Measurements from ENCODE around the gene S100A4. TPM values are rescaled to one million over a fixed set of nuclear protein-coding genes. Genes with fewer than 3 reads are reported as not detected.
A peak's percentile ranks its signal among the peaks of the same experiment; 100 is the strongest.

The S100A4 gene
- total RNA-seq, 1 experiment from 2014 or later: 384 TPM

- TF ChIP-seq FOSL1 (IDR thresholded peaks at IDR 0.05; ENCODE audit: low read depth): no peak
These were observed 3.4 kb upstream of the S100A4 start, which contains the start of gene S100A3 (continued) for GRCh38 chr1:153548722-153549688.

- no peaks in the 10 kb centered on the region for H3K9me3 ChIP-seq (ENCODE audit: control insufficient read depth in 1 of 2, insufficient read depth in 1 of 2, low read depth in 1 of 2, low read length in 2 of 2)
- no TSS peak for BruUV-seq (replicated peaks)
- H3K4me1 ChIP-seq (ENCODE audit: control insufficient read depth in 1 of 2, insufficient read depth in 2 of 2, low read length in 2 of 2): peaks cover 78 to 95% of the 10 kb centered on the region in 2 experiments
- peaks cover 14% of the 10 kb centered on the region; the same call in 1 of the 2 replicates for H3K79me2 ChIP-seq (ENCODE audit: insufficient read depth, low read length)
- intact Hi-C loops (cut with micrococcal nuclease): no loop called here
- peak overlapping the region; percentile 97 for H3K27ac ChIP-seq (ENCODE audit: low read depth, low read length)
- H2AFZ ChIP-seq (ENCODE audit: low read depth, low read length, poor library complexity, severe bottlenecking): no peak overlapping the region
- H3K4me3 ChIP-seq (replicated peaks in 1 of 2; ENCODE audit: low read depth in 1 of 2, low read length in 2 of 2): no peak overlapping the region
- no peaks in the 10 kb centered on the region for H3K27me3 ChIP-seq (ENCODE audit: insufficient read depth, low read length)
- no peaks in the 10 kb centered on the region for H3K36me3 ChIP-seq (ENCODE audit: control insufficient read depth in 1 of 2, insufficient read depth in 2 of 2, low read length in 2 of 2)
- ChIA-PET RAD21 (ENCODE audit: low non-redundant PET in 1 of 2, low total read pairs in 2 of 2, uncharacterized antibody in 2 of 2, unreplicated experiment in 2 of 2) (no interaction called here), POLR2A (interaction anchor here (5.1 to 8.1 kb wide), 3 partner anchors 12 to 18 kb away, joined by 33 to 78 read pairs (median 67); partner anchors contain the start of genes S100A2 and S100A6), CTCF (no interaction called here)
- DNase-seq (ENCODE audit: low read depth, low spot score) (no peak), ATAC-seq (no peak)
- TF ChIP-seq EZH2 (IDR thresholded peaks at IDR 0.05) (no peak), POLR2A (IDR thresholded peaks at IDR 0.05; ENCODE audit: borderline replicate concordance, extremely low read depth, insufficient read depth, insufficient read length) (no peak), JUND (IDR thresholded peaks at IDR 0.05) (no peak), EZH2phosphoT487 (IDR thresholded peaks at IDR 0.05; ENCODE audit: borderline replicate concordance) (no peak), CBX3 (IDR thresholded peaks at IDR 0.05; ENCODE audit: low read depth) (no peak), SP1 (IDR thresholded peaks at IDR 0.05; ENCODE audit: low read depth) (no peak)
- no peaks in the 10 kb centered on the region for H3K9me2 ChIP-seq (ENCODE audit: insufficient read depth)
- peak overlapping the region; percentile 77 for H3K4me2 ChIP-seq (ENCODE audit: low read length)
- H4K20me1 ChIP-seq (ENCODE audit: insufficient read depth): no peaks in the 10 kb centered on the region
- peak overlapping the region; percentile 81 for H3K9ac ChIP-seq (ENCODE audit: low read length)
These were observed 2.2 kb upstream of the S100A4 start for GRCh38 chr1:153547560-153548551.
